Measurements from ENCODE around the gene FARS2.

DNA sequence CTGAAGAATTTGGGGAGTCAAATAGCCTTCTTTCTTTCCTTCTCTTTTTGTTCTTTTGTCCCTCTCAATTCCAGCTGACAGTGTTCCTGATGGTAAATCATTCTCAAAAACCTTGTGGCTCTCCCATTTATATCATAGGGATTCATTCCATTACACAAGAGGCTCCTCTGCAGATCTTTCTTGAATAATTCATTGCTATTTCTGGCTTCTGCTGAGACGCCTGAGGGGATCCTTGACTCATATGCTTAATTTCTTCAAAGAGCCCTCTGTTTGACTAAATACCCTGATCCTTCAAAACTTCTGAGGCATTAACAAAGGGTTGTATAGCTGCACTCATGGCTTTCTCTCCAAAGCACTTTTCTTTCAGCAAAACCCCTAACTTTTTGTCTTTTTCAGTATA, 289.3 kb downstream of the FARS2 start:
- TF ChIP-seq, protein P1, sequence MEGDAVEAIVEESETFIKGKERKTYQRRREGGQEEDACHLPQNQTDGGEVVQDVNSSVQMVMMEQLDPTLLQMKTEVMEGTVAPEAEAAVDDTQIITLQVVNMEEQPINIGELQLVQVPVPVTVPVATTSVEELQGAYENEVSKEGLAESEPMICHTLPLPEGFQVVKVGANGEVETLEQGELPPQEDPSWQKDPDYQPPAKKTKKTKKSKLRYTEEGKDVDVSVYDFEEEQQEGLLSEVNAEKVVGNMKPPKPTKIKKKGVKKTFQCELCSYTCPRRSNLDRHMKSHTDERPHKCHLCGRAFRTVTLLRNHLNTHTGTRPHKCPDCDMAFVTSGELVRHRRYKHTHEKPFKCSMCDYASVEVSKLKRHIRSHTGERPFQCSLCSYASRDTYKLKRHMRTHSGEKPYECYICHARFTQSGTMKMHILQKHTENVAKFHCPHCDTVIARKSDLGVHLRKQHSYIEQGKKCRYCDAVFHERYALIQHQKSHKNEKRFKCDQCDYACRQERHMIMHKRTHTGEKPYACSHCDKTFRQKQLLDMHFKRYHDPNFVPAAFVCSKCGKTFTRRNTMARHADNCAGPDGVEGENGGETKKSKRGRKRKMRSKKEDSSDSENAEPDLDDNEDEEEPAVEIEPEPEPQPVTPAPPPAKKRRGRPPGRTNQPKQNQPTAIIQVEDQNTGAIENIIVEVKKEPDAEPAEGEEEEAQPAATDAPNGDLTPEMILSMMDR (IDR thresholded peaks at IDR 0.05; ENCODE audit: extremely low read depth in 1 of 2, insufficient read depth in 1 of 2, low read depth in 1 of 2, low read length in 2 of 2), result no peak
- TF ChIP-seq JUN (IDR thresholded peaks at IDR 0.05; ENCODE audit: borderline replicate concordance, insufficient read depth, insufficient read length, low read depth), result no peak
- TF ChIP-seq POLR2A (IDR thresholded peaks at IDR 0.05; ENCODE audit: low read depth, low read length), result no peak
- no peak for TF ChIP-seq POLR2AphosphoS5 (IDR thresholded peaks at IDR 0.05; ENCODE audit: insufficient read depth, low read depth, low read length)
- no peak for TF ChIP-seq EZH2 (IDR thresholded peaks at IDR 0.05; ENCODE audit: borderline replicate concordance, low read depth, low read length, severe bottlenecking)
- TF ChIP-seq GATA2 (IDR thresholded peaks at IDR 0.05; ENCODE audit: insufficient read depth, insufficient read length, low read depth, low read length), result no peak
- no peak for TF ChIP-seq MYC (IDR thresholded peaks at IDR 0.05; ENCODE audit: low read depth, low read length)
- no peak for TF ChIP-seq FOS (IDR thresholded peaks at IDR 0.05; ENCODE audit: borderline replicate concordance, insufficient read depth, low read length)
